Neuronal stem cell (in vitro differentiated cells): ENCODE data around the gene CTNNA1.

ENCODE experiments used
- DNase-seq: peaks from one replicate; pipeline ENCODE4 v3.0.0-alpha.2; 2013; ENCODE audit warnings: low spot score
- H2AFZ ChIP-seq: one replicate; pipeline ENCODE4 v1.6.1; 2013; ENCODE audit warnings: mild to moderate bottlenecking, low read length, inconsistent platforms
- H2AK5ac ChIP-seq: 2 replicates; pipeline ENCODE4 v1.6.1; 2013; ENCODE audit warnings: low read depth, mild to moderate bottlenecking, inconsistent platforms, low read length, moderate library complexity, mixed read lengths
- H2BK120ac ChIP-seq: 2 replicates; pipeline ENCODE4 v1.6.1; 2013; ENCODE audit warnings: low read depth, mild to moderate bottlenecking, inconsistent platforms, low read length, moderate library complexity, mixed read lengths
- H2BK12ac ChIP-seq: one replicate; pipeline ENCODE4 v1.6.1; 2013; ENCODE audit warnings: low read length, inconsistent platforms
- H2BK15ac ChIP-seq: 2 replicates; pipeline ENCODE4 v1.6.1; 2013; ENCODE audit warnings: mild to moderate bottlenecking, low read length, inconsistent platforms, mixed read lengths
- H2BK5ac ChIP-seq: one replicate; pipeline ENCODE4 v1.6.1; 2013; ENCODE audit warnings: inconsistent platforms, mild to moderate bottlenecking, low read length, moderate library complexity
- H3K14ac ChIP-seq: one replicate; pipeline ENCODE4 v1.6.1; 2013; ENCODE audit warnings: low read length, inconsistent platforms
- H3K18ac ChIP-seq: 2 replicates; pipeline ENCODE4 v1.6.1; 2013; ENCODE audit warnings: low read length, inconsistent platforms
- H3K23ac ChIP-seq: 2 replicates; pipeline ENCODE4 v1.6.1; 2013; ENCODE audit warnings: low read depth, mild to moderate bottlenecking, mixed read lengths, low read length, inconsistent platforms; ENCODE audit not compliant: poor library complexity
- H3K27ac ChIP-seq: replicated peaks from 3 replicates; pipeline ENCODE4 v1.5.1; 2013; ENCODE audit warnings: low read length, inconsistent platforms
- H3K27me3 ChIP-seq, 3 experiments: 2 replicates each; pipeline ENCODE4 v1.6.1; 2013; ENCODE audit warnings: low read length in 3 of 3, mild to moderate bottlenecking in 2 of 3, inconsistent platforms in 1 of 3, low read depth in 1 of 3, mixed read lengths in 1 of 3, moderate library complexity in 1 of 3; ENCODE audit not compliant: control insufficient read depth in 3 of 3, insufficient read depth in 3 of 3
- H3K36me3 ChIP-seq, 2 donors: replicated peaks in 1 of 2; 2 replicates each; pipeline ENCODE4 v1.6.1; 2013; ENCODE audit warnings: low read length in 2 of 2; ENCODE audit not compliant: control insufficient read depth in 2 of 2, insufficient read depth in 2 of 2
- H3K4ac ChIP-seq: 2 replicates; pipeline ENCODE4 v1.6.1; 2013; ENCODE audit warnings: inconsistent platforms, mild to moderate bottlenecking, low read length, moderate library complexity
- H3K4me1 ChIP-seq, 2 donors: 1 replicate in 1 of 2; 2 replicates in 1 of 2; pipeline ENCODE4 v1.6.1; 2013; ENCODE audit warnings: low read length in 2 of 2, low read depth in 1 of 2; ENCODE audit not compliant: control insufficient read depth in 2 of 2, insufficient read depth in 1 of 2
- H3K4me2 ChIP-seq: one replicate; pipeline ENCODE4 v1.6.1; 2013; ENCODE audit warnings: mild to moderate bottlenecking, low read length, inconsistent platforms; ENCODE audit not compliant: insufficient read depth, poor library complexity, severe bottlenecking
- H3K4me3 ChIP-seq, 2 donors: 2 replicates each; pipeline ENCODE4 v1.5.1; 2013; ENCODE audit warnings: low read length in 2 of 2, mild to moderate bottlenecking in 2 of 2, inconsistent platforms in 1 of 2, moderate library complexity in 1 of 2
- H3K79me1 ChIP-seq: one replicate; pipeline ENCODE4 v1.6.1; 2013; ENCODE audit warnings: low read depth, mild to moderate bottlenecking, inconsistent platforms, low read length, moderate library complexity
- H3K9ac ChIP-seq: one replicate; pipeline ENCODE4 v1.6.1; 2013; ENCODE audit warnings: mild to moderate bottlenecking, low read depth, low read length, inconsistent platforms; ENCODE audit not compliant: poor library complexity
- H3K9me3 ChIP-seq, 2 donors: replicated peaks in 1 of 2; 2 replicates each; pipeline versions ENCODE3 to v1.6.1; 2013; ENCODE audit warnings: low read length in 2 of 2, mild to moderate bottlenecking in 2 of 2, inconsistent platforms in 1 of 2, low read depth in 1 of 2, mixed read lengths in 1 of 2, moderate library complexity in 1 of 2; ENCODE audit not compliant: control insufficient read depth in 2 of 2, insufficient read depth in 1 of 2
- H4K8ac ChIP-seq: one replicate; pipeline ENCODE4 v1.6.1; 2013; ENCODE audit warnings: low read depth, mild to moderate bottlenecking, inconsistent platforms, low read length, moderate library complexity
- H4K91ac ChIP-seq: one replicate; pipeline ENCODE4 v1.6.1; 2013; ENCODE audit warnings: low read length, low read depth, mild to moderate bottlenecking, inconsistent platforms; ENCODE audit not compliant: poor library complexity
- WGBS, 2 donors: extraction: QIAGEN DNeasy Blood & Tissue Kit; methylation state at CpG; one replicate each; pipeline ENCODE4 v1.1.7; 2013; ENCODE audit warnings: missing lambda C conversion rate in 2 of 2, mixed read lengths in 1 of 2; ENCODE audit not compliant: insufficient read length in 2 of 2, insufficient replicate concordance in 1 of 2; ENCODE audit errors: extremely low coverage in 2 of 2; 5-methylcytosine and 5-hydroxymethylcytosine counted together

Gene CTNNA1

GRCh38 chr5:138874771-138875551 lies 121.7 kb downstream of the CTNNA1 start, which contains the start of gene LRRTM2:
TSS of gene LRRTM2 (minus strand) at chr5:138875335. CDS start at chr5:138874911, 424 bp downstream.
- no peak for DNase-seq
- WGBS, 2 donors, result no CpG with 5 or more reads among the region's 18 CpGs
- H2BK5ac ChIP-seq, result no peak within 1 kb of the TSS
- H2AFZ ChIP-seq, result peak within 1 kb of the TSS; percentile 14
- no peak within 1 kb of the TSS for H3K4ac ChIP-seq
- no peak within 1 kb of the TSS for H2BK15ac ChIP-seq
- no peaks in the 10 kb centered on the region for H3K79me1 ChIP-seq
- H3K4me3 ChIP-seq, result peak within 1 kb of the TSS in 1 of 2 donors; percentile 53
- H4K91ac ChIP-seq, result no peak within 1 kb of the TSS
- H3K9me3 ChIP-seq, result peaks cover 0 to 6% of the 10 kb centered on the region in 2 donors
- H4K8ac ChIP-seq, result no peak within 1 kb of the TSS
- H3K14ac ChIP-seq, result no peak within 1 kb of the TSS
- peaks cover 12 to 37% of the 10 kb centered on the region in 2 donors for H3K4me1 ChIP-seq
- peaks cover 0 to 4% of the 10 kb centered on the region in 2 donors for H3K36me3 ChIP-seq
- H3K18ac ChIP-seq, result no peak within 1 kb of the TSS
- H2BK12ac ChIP-seq, result no peak within 1 kb of the TSS
- H2AK5ac ChIP-seq, result no peak within 1 kb of the TSS
- no peak within 1 kb of the TSS for H2BK120ac ChIP-seq
- no peak within 1 kb of the TSS for H3K4me2 ChIP-seq
- H3K27me3 ChIP-seq, result no peaks in the 10 kb centered on the region
- no peak within 1 kb of the TSS for H3K23ac ChIP-seq
- no peak within 1 kb of the TSS for H3K9ac ChIP-seq
- no peak within 1 kb of the TSS for H3K27ac ChIP-seq

GRCh38 chr5:138875552-138875875 lies 122.3 kb downstream of the CTNNA1 start:
- peaks cover 0 to 4% of the 10 kb centered on the region in 2 donors for H3K36me3 ChIP-seq
- no peaks in the 10 kb centered on the region for H3K79me1 ChIP-seq
- H2BK12ac ChIP-seq, result no peak overlapping the region
- peak overlapping the region; percentile 14 for H2AFZ ChIP-seq
- H4K8ac ChIP-seq, result no peak overlapping the region
- H3K4me1 ChIP-seq, result peaks cover 12 to 32% of the 10 kb centered on the region in 2 donors
- no peak overlapping the region for H2AK5ac ChIP-seq
- H2BK120ac ChIP-seq, result no peak overlapping the region
- no peak overlapping the region for H3K18ac ChIP-seq
- peak overlapping the region in 1 of 2 donors; percentile 53 for H3K4me3 ChIP-seq
- no peak overlapping the region for H4K91ac ChIP-seq
- H3K27ac ChIP-seq, result no peak overlapping the region
- H3K4me2 ChIP-seq, result no peak overlapping the region
- no peak overlapping the region for H2BK15ac ChIP-seq
- no peak overlapping the region for H3K9ac ChIP-seq
- H3K9me3 ChIP-seq, result peaks cover 0 to 6% of the 10 kb centered on the region in 2 donors
- WGBS, 2 donors, result no CpG with 5 or more reads among the region's 2 CpGs
- no peaks in the 10 kb centered on the region for H3K27me3 ChIP-seq
- H3K23ac ChIP-seq, result no peak overlapping the region
- H3K4ac ChIP-seq, result no peak overlapping the region
- H3K14ac ChIP-seq, result no peak overlapping the region
- no peak overlapping the region for H2BK5ac ChIP-seq
- DNase-seq, result no peak

- H4K91ac ChIP-seq, result no peak overlapping the region
- no peak overlapping the region for H4K8ac ChIP-seq
- H2BK15ac ChIP-seq, result no peak overlapping the region
- H3K36me3 ChIP-seq, result peaks cover 0 to 4% of the 10 kb centered on the region in 2 donors
- WGBS, 2 donors, result no CpG with 5 or more reads among the region's 3 CpGs
- no peak overlapping the region for H2BK120ac ChIP-seq
- no peak overlapping the region for H3K27ac ChIP-seq
- no peak overlapping the region for H2BK5ac ChIP-seq
- H3K4me3 ChIP-seq, result no peak overlapping the region
- DNase-seq, result no peak
- H2AK5ac ChIP-seq, result no peak overlapping the region
- H3K27me3 ChIP-seq, result no peaks in the 10 kb centered on the region
- no peak overlapping the region for H2AFZ ChIP-seq
- peaks cover 11 to 27% of the 10 kb centered on the region in 2 donors for H3K4me1 ChIP-seq
- H3K18ac ChIP-seq, result no peak overlapping the region
- H3K79me1 ChIP-seq, result no peaks in the 10 kb centered on the region
- no peak overlapping the region for H3K4me2 ChIP-seq
- no peak overlapping the region for H3K4ac ChIP-seq
- peaks cover 0 to 6% of the 10 kb centered on the region in 2 donors for H3K9me3 ChIP-seq
- H3K14ac ChIP-seq, result no peak overlapping the region
- no peak overlapping the region for H2BK12ac ChIP-seq
- H3K9ac ChIP-seq, result no peak overlapping the region
- no peak overlapping the region for H3K23ac ChIP-seq
Measured at GRCh38 chr5:138875946-138876345, 122.7 kb downstream of the CTNNA1 start.

GRCh38 chr5:138876811-138877210 lies 123.6 kb downstream of the CTNNA1 start:
- H3K4me2 ChIP-seq, result no peak overlapping the region
- peaks cover 8 to 24% of the 10 kb centered on the region in 2 donors for H3K4me1 ChIP-seq
- no peak overlapping the region for H2BK12ac ChIP-seq
- no peak overlapping the region for H4K8ac ChIP-seq
- H3K36me3 ChIP-seq, result peaks cover 0 to 4% of the 10 kb centered on the region in 2 donors
- no peak overlapping the region for H2AFZ ChIP-seq
- no peak overlapping the region for H4K91ac ChIP-seq
- WGBS, 2 donors, result no CpG with 5 or more reads among the region's 4 CpGs
- no peak overlapping the region for H3K4ac ChIP-seq
- H2BK5ac ChIP-seq, result no peak overlapping the region
- no peak overlapping the region for H3K23ac ChIP-seq
- H3K14ac ChIP-seq, result no peak overlapping the region
- no peak for DNase-seq
- no peak overlapping the region for H2BK120ac ChIP-seq
- H3K79me1 ChIP-seq, result no peaks in the 10 kb centered on the region
- H3K27me3 ChIP-seq, result no peaks in the 10 kb centered on the region
- H2AK5ac ChIP-seq, result no peak overlapping the region
- H3K27ac ChIP-seq, result no peak overlapping the region
- no peak overlapping the region for H3K4me3 ChIP-seq
- peaks cover 0 to 6% of the 10 kb centered on the region in 2 donors for H3K9me3 ChIP-seq
- no peak overlapping the region for H3K18ac ChIP-seq
- H3K9ac ChIP-seq, result no peak overlapping the region
- no peak overlapping the region for H2BK15ac ChIP-seq
